ENCODE data around the gene AKT3.

AKT3 gene

DNA sequence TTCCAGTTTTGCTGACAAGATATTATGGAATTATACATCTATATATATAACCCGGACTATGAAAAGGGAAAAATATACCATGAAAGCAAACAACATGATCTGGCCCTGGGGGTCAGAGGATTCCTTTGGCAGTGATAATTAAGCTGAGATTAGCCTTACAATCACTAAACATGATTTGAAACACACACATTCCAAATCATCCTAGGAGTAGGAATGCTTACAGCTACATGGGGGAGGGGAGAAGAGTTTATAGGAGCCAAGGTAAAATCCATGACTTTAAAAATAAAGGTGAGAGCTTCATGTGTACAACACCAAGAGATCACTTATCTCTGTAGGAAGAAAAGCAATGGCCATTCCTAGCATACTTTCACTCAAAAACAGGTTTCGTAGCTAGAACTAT lies 57.6 kb downstream of the AKT3 start:
- TF ChIP-seq RAD21 (IDR thresholded peaks at IDR 0.05; ENCODE audit: low read depth) (no peak), ZBTB7A (IDR thresholded peaks at IDR 0.05; ENCODE audit: low read depth) (no peak), TCF12 (IDR thresholded peaks at IDR 0.05; ENCODE audit: low read depth) (no peak), CREB1 (IDR thresholded peaks at IDR 0.05; ENCODE audit: low read depth) (no peak), EP300 (IDR thresholded peaks at IDR 0.05; ENCODE audit: borderline replicate concordance) (no peak), FOXM1 (IDR thresholded peaks at IDR 0.05; ENCODE audit: borderline replicate concordance, low read depth) (no peak), YY1 (IDR thresholded peaks at IDR 0.05; ENCODE audit: low read depth) (no peak), EGR1 (IDR thresholded peaks at IDR 0.05) (no peak), CEBPB (IDR thresholded peaks at IDR 0.05) (no peak), NFIC (IDR thresholded peaks at IDR 0.05) (no peak)
- TF ChIP-seq, protein P1, sequence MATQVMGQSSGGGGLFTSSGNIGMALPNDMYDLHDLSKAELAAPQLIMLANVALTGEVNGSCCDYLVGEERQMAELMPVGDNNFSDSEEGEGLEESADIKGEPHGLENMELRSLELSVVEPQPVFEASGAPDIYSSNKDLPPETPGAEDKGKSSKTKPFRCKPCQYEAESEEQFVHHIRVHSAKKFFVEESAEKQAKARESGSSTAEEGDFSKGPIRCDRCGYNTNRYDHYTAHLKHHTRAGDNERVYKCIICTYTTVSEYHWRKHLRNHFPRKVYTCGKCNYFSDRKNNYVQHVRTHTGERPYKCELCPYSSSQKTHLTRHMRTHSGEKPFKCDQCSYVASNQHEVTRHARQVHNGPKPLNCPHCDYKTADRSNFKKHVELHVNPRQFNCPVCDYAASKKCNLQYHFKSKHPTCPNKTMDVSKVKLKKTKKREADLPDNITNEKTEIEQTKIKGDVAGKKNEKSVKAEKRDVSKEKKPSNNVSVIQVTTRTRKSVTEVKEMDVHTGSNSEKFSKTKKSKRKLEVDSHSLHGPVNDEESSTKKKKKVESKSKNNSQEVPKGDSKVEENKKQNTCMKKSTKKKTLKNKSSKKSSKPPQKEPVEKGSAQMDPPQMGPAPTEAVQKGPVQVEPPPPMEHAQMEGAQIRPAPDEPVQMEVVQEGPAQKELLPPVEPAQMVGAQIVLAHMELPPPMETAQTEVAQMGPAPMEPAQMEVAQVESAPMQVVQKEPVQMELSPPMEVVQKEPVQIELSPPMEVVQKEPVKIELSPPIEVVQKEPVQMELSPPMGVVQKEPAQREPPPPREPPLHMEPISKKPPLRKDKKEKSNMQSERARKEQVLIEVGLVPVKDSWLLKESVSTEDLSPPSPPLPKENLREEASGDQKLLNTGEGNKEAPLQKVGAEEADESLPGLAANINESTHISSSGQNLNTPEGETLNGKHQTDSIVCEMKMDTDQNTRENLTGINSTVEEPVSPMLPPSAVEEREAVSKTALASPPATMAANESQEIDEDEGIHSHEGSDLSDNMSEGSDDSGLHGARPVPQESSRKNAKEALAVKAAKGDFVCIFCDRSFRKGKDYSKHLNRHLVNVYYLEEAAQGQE (IDR thresholded peaks at IDR 0.05; ENCODE audit: low read depth) = no peak
- TF ChIP-seq, protein P2, sequence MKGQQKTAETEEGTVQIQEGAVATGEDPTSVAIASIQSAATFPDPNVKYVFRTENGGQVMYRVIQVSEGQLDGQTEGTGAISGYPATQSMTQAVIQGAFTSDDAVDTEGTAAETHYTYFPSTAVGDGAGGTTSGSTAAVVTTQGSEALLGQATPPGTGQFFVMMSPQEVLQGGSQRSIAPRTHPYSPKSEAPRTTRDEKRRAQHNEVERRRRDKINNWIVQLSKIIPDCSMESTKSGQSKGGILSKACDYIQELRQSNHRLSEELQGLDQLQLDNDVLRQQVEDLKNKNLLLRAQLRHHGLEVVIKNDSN (IDR thresholded peaks at IDR 0.05) = no peak

DNA sequence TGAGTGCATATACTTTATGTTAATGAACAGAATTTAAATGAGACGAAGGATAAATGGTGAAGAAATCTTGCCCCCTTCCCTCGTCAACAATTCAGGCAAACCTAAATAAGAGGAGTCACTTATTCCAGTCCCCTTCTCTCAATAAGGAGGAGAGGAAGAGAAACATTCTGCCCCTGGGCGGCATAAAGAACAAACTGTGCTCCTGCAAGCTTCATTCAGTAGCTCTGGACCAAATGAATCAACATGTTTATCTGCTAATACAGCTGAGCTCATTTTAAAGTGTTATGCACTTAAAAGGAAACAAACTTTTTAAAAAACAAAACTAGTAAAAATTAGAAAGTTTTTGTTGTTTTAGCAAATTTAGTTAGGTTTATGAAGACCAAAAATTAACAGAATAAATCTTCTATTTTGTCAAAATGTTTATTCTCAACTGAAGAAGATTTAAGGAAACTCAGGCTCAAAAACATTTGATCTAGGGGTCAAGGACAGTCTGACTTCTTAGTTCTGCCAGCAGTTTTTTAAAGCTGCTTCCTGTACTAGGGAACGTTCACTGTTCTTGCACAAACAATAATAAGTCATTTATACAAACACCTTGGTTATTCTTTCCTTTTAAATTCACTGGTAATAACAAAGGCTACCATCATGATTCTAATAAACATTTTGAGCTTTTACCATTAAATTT lies 58.3 kb downstream of the AKT3 start:
- no peak for TF ChIP-seq TAF1 (IDR thresholded peaks at IDR 0.05; ENCODE audit: low read depth)
- no peak for TF ChIP-seq FOXM1 (IDR thresholded peaks at IDR 0.05; ENCODE audit: borderline replicate concordance, low read depth)
- no peak for TF ChIP-seq CREB1 (IDR thresholded peaks at IDR 0.05; ENCODE audit: low read depth)
- no peak for TF ChIP-seq YY1 (IDR thresholded peaks at IDR 0.05; ENCODE audit: low read depth)
- TF ChIP-seq, protein P3, sequence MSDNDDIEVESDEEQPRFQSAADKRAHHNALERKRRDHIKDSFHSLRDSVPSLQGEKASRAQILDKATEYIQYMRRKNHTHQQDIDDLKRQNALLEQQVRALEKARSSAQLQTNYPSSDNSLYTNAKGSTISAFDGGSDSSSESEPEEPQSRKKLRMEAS (IDR thresholded peaks at IDR 0.05) = no peak
- TF ChIP-seq CEBPB (IDR thresholded peaks at IDR 0.05) = no peak
- TF ChIP-seq RAD21 (IDR thresholded peaks at IDR 0.05; ENCODE audit: low read depth) = no peak
- no peak for TF ChIP-seq NFIC (IDR thresholded peaks at IDR 0.05)
- no peak for TF ChIP-seq ZBTB7A (IDR thresholded peaks at IDR 0.05; ENCODE audit: low read depth)
- no peak for TF ChIP-seq EGR1 (IDR thresholded peaks at IDR 0.05)
- TF ChIP-seq, protein P1 (IDR thresholded peaks at IDR 0.05; ENCODE audit: low read depth) = no peak

DNA sequence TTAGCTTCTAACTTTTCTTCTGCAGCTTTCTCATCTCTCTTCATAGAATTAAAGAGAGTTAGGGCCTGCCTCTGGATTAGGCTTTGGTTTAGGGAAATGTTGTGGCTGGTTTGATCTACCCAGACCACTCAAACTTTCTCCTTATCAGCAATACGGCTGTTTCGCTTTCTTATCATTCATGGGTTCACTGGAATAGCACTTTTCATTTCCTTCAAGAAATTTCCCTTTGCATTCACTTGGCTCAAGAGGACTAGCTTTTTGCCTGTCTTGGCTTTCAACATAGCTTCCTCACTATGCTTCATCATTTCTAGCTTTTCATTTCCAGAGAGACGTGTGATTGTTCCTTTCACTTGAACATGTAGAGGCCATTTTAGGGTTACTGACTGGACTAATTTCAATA lies 59.6 kb downstream of the AKT3 start:
- TF ChIP-seq CEBPB (IDR thresholded peaks at IDR 0.05) (no peak), TAF1 (IDR thresholded peaks at IDR 0.05; ENCODE audit: low read depth) (no peak), TCF12 (IDR thresholded peaks at IDR 0.05; ENCODE audit: low read depth) (no peak), YY1 (IDR thresholded peaks at IDR 0.05; ENCODE audit: low read depth) (no peak), EP300 (IDR thresholded peaks at IDR 0.05; ENCODE audit: borderline replicate concordance) (no peak), TEAD4 (IDR thresholded peaks at IDR 0.05) (no peak), CREB1 (IDR thresholded peaks at IDR 0.05; ENCODE audit: low read depth) (no peak), EGR1 (IDR thresholded peaks at IDR 0.05) (no peak), NFIC (IDR thresholded peaks at IDR 0.05) (no peak), ZBTB7A (IDR thresholded peaks at IDR 0.05; ENCODE audit: low read depth) (no peak), FOXM1 (IDR thresholded peaks at IDR 0.05; ENCODE audit: borderline replicate concordance, low read depth) (no peak), RAD21 (IDR thresholded peaks at IDR 0.05; ENCODE audit: low read depth) (no peak)
- TF ChIP-seq, protein P2 (IDR thresholded peaks at IDR 0.05) = no peak
- TF ChIP-seq, protein P3 (IDR thresholded peaks at IDR 0.05) = no peak
- TF ChIP-seq, protein P1 (IDR thresholded peaks at IDR 0.05; ENCODE audit: low read depth) = no peak

DNA sequence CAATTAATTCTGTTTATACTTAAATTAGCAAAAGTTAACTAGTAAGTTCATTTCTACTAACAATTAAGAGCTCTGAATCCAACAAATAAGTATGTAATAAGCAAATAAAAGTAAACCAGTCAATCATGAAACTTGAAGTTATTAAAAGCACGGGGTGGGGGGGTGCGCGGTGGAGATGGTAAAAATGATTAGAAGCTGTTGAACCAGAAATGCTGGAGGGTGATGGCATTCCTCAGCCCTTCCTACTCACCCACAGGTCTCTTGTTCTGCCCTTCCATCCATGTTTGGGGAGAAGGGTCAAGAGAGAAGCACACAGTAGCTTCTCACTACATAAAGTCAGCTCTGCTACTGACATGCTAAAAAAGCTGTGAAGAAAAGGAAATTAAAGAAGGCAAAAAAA lies 63.5 kb downstream of the AKT3 start:
- TF ChIP-seq FOXM1 (IDR thresholded peaks at IDR 0.05; ENCODE audit: borderline replicate concordance, low read depth) = no peak
- no peak for TF ChIP-seq CEBPB (IDR thresholded peaks at IDR 0.05)
- no peak for TF ChIP-seq RAD21 (IDR thresholded peaks at IDR 0.05; ENCODE audit: low read depth)
- TF ChIP-seq EP300 (IDR thresholded peaks at IDR 0.05; ENCODE audit: borderline replicate concordance) = no peak
- no peak for TF ChIP-seq TCF12 (IDR thresholded peaks at IDR 0.05; ENCODE audit: low read depth)
- TF ChIP-seq TAF1 (IDR thresholded peaks at IDR 0.05; ENCODE audit: low read depth) = no peak
- TF ChIP-seq, protein P1 (IDR thresholded peaks at IDR 0.05; ENCODE audit: low read depth) = no peak
- TF ChIP-seq YY1 (IDR thresholded peaks at IDR 0.05; ENCODE audit: low read depth) = no peak
- TF ChIP-seq NFIC (IDR thresholded peaks at IDR 0.05) = no peak
- TF ChIP-seq ZBTB7A (IDR thresholded peaks at IDR 0.05; ENCODE audit: low read depth) = no peak
- TF ChIP-seq, protein P2 (IDR thresholded peaks at IDR 0.05) = no peak
- TF ChIP-seq EGR1 (IDR thresholded peaks at IDR 0.05) = no peak
- no peak for TF ChIP-seq TEAD4 (IDR thresholded peaks at IDR 0.05)
- TF ChIP-seq, protein P3 (IDR thresholded peaks at IDR 0.05) = no peak
- TF ChIP-seq CREB1 (IDR thresholded peaks at IDR 0.05; ENCODE audit: low read depth) = no peak
